ENCODE data around the gene ARID1A.
"Not testable (repeated sequence)": the region's sequence is repeated elsewhere in the genome, so short reads cannot be mapped to it uniquely, and the experiment has no call there.

The ARID1A gene

DNA sequence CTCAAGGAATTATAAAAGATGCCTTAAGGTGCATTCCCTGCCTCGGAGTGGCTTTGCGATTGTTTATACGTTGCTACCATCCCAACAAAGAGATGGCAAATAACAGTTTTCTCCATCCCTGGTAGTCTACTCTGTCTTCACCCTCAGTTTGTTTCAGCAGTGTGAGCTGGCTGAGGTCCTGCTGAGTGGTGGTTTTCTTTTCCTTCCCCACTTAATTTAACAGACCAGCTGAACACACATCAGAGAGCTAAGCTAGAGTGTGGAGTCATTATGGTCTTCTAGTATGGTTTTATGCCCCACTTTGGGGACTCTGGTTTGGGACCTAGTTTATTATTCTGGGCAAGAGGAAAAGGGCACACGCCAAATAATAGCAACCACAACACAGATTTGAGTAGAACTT, 94.1 kb downstream of the ARID1A start:
- DNase-seq: no peak

DNA sequence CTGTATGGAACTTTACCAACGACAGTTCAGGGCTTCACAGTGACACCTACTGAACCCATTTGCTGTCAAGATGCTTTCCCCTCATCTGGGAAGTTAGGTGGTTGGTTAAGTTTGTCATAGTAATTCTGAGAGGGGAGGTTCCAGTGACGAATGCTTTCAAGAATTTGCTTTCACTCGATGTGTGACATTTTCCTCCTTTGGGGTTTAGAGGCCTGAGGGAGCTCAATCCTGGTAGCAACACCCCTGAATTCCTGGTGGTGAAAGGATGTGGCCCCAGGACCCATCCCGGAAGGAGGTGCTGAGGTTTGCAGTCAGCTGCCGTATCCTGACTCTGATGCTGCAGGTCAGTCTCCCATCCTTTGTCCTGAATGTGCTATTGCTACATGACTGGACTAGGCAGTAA, 94.7 kb downstream of the ARID1A start:
- DNase-seq: peak; percentile 42

DNA sequence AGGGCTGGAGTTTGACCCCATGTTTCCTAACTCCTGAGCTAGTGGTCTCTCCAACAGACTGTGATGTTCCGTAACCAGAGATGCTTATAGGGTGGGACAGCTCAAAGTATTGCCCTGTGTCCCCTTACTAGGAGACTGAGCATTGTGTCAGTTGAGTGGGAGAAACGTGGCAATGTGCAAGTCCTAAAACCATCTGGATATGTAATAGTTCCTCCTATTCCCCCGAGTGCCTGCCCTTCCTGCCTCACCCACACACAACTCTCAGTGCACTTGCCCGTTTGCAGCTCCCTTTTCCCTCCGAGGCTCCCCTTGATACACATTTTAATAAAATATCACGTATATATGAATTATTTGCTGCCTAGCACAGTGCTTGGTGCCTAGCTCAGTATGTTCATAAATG, 95.3 kb downstream of the ARID1A start:
- DNase-seq: no peak

DNA sequence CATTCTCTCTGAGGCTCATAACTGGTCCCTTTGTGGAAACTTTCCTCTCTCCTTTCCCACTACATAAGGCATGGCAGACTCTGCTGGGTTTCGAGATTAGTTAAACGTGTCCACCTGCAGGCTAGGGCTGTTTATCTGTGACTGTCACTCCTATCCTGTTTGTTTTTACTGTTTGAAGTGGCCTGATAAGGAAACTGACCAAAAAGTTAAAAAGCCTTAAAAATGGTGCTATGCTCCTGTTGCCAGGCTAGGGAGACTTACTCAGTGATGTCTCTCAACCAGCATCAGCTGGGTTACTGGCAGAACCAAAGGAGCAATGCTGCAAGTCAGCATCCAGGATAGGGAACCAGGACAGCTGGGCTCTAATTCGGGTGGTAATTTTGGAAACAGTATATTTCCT, 95.8 kb downstream of the ARID1A start:
- no peak for DNase-seq

DNA sequence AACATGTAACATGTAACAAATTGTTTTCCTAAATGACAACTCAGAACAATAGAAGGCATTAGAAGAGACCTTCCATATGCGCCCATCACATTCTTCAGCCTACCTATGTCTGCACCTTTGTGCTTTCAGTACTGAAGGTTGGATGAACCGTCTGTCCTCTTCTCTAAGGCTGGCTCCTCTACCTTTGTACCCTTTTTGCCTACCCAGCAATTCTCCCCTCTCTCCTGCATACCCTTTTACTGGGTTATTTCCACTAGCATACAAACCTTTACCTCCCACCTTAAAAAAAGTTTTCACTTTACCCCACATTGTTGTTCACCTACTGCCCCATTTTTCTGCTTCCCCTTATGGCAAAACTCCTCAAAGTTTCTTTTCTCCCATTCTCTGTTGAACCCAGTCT, 97.1 kb downstream of the ARID1A start:
- DNase-seq: no peak

DNA sequence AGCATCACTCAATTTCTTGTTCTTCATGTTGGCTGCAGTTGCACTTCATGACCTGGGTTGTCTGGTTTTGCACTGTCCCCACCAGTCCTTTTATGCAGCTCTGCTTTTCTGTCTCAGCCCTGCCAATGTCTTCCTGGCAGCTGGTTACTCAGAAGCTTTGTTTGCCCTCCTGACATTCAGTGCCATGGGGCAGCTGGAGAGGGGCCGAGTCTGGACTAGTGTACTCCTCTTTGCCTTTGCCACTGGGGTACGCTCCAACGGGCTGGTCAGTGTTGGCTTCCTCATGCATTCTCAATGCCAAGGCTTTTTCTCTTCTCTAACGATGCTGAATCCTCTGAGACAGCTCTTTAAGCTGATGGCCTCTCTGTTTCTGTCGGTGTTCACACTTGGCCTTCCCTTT, 98.6 kb downstream of the ARID1A start:
- DNase-seq: no peak

DNA sequence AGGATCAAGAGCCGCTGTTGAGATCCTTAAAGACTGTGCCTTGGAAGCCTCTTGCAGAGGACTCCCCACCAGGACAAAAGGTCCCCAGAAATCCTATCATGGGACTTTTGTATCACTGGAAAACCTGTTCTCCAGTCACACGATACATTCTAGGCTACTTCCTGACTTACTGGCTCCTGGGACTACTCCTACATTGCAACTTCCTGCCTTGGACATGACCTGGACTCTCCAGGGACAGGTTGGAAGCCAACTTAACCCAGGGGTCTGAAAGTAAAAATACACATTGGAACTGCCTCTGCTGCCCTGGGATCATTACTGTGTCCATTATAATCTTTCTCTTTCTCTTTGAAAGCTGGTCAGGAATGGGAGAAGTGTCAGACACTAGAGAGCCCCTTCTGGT, 101.8 kb downstream of the ARID1A start:
- no peak for DNase-seq

DNA sequence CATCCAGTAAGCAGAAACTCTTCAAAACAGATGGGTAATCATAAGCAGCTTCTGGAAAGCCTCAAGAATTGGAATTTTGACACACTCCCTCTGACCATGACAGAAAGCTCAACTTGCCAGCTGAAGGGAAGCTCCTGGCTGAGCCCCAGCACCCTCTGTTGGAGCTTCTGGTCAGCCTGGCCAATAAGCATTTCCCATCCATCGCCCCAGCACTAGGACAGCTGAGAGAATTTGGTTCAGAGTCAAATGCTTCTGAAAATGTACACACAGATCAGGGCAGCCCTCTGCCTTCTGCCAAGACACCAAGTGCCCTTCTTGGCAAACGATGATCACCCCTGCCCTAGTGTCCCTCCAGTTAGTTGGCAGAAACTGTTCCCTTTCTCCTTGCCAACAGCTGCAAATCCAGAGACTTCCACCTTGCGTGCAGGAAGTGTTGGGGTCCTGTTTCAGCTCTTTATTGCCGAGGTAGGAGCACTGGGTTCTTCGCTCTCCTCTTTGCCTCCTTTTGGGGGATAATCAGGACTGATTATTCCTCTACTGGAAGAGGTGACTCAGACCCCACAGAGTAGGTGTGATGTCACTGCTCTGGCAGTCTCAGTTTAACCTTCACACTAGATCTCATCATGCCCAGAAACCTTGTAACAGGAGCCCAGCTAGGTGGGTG, 103.8 kb downstream of the ARID1A start:
- peak; percentile 33 for DNase-seq

DNA sequence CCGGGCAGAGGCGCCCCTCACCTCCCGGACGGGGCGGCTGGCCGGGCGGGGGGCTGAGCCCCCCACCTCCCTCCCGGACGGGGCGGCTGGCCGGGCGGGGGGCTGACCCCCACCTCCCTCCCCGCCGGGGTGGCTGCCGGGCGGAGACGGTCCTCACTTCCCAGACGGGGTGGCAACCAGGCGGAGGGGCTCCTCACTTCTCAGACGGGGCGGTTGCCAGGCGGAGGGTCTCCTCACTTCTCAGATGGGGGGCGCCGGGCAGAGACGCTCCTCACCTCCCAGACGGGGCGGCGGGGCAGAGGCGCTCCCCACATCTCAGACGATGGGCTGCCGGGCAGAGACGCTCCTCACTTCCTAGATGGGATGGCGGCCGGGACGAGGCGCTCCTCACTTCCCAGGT, 108.1 kb downstream of the ARID1A start:
- DNase-seq: not testable (repeated sequence)

DNA sequence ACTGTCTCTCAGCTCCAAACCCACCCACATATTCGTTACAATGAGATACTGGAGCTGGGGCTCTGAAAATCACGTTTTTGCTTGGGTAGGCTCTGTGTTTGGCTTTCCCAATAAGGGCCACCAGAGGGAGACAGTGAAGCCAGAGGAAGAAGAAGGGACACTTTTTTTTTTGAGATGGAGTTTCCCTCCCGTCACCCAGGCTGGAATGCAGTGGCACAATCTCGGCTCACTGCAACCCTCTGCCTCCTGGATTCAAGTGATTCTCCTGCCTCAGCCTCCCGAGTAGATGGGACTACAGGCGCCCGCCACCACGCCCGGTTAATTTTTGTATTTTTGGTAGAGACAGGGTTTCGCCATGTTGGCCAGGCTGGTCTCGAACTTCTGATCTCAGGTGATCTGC, 114.3 kb downstream of the ARID1A start:
- DNase-seq: peak; percentile 82

DNA sequence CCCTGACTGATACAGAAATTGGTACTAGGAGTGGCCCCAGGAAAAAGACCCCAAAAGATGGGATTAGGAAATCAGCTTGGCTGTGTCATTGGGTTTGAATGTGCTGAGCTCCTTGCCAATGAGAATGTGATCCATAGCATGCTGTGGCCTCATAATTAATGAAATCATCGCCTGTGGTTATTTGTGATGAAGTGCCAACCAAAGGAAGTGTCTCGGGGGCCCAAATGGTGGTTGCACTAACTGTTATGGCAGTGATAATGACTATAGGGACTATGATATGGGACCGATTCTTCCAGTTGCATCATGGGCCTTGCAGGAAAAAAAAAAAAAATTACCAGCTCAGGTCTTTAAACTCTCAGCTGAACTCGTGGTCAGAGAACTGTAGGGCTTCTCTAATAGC, 115.2 kb downstream of the ARID1A start:
- DNase-seq: no peak

DNA sequence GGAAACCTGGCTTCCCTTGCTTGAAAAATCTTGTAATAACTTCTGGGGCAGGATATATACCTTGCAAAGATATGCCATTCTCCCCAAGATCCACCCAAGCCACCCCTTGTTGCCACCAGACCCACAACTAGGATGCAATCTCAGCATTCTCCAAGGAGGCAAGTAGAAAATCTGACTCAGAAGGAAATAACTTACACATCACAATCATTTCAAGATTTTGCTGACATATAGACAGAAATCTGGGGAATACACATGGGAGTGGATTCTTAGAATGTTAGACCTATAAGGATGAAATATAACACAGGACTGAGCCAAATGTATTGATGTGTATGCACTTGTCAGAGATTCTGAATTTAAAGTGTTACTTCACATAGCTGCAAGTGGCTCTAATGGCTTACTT, 115.9 kb downstream of the ARID1A start:
- DNase-seq: no peak

DNA sequence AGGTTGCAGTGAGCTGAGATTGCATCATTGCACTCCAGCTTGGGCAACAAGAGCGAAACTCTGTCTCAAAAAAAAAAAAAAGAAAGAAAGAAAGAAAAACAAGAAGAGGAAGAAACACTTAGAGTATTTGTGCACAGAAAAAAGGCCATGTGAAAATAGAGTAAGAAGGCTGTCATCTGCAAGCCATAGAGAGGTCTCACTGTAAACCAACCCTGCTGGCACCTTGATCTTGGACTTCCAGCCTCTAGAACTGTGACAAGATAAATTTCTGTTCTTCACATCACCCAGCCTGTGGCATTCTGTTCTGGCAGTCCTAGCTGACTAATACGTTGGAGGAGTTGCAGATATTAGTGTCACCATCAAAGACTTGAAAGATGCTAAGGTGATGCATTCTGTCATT, 118.6 kb downstream of the ARID1A start:
- DNase-seq: no peak

DNA sequence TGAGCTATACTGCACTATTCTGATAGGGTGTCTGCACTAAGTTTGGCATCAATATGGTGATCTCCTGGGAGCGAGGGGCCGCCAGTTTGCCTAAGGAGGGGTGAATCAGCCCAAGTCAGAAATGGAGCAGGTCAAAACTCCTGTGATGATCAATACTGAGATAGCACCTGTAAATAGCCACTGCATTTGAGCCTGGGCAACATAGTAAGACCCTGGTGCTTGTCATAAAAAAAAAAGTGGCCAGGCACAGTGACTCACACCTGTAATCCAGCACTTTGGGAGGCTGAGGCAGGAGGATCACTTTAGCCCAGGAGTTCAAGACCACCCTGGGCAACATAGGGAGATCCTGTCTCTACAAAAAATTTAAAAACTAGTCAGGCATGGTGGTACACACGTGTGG, 119.1 kb downstream of the ARID1A start:
- DNase-seq: no peak

DNA sequence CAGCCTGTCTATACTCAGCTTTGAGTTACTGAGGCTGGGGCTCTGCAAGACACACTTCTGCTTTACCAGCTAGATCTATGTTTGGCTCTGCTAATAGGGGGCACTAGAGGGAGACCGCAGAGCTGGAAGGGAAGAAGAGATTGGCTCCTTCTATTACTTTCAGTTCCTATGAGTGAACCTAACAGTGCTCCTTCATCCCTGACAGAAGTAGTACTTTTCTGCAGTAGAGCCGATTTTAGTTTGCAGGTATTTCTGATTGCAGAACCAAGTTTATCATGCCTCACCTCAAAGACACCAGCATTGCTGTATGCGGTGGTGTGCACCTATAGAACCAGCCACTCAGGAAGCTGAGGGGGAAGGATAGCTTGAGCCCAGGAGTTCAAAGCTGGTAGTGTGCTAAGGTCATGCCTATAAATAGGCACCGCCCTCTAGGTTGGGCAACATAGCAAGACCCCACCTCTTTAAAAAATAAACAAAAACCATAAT, 125.0 kb downstream of the ARID1A start:
- DNase-seq: no peak

DNA sequence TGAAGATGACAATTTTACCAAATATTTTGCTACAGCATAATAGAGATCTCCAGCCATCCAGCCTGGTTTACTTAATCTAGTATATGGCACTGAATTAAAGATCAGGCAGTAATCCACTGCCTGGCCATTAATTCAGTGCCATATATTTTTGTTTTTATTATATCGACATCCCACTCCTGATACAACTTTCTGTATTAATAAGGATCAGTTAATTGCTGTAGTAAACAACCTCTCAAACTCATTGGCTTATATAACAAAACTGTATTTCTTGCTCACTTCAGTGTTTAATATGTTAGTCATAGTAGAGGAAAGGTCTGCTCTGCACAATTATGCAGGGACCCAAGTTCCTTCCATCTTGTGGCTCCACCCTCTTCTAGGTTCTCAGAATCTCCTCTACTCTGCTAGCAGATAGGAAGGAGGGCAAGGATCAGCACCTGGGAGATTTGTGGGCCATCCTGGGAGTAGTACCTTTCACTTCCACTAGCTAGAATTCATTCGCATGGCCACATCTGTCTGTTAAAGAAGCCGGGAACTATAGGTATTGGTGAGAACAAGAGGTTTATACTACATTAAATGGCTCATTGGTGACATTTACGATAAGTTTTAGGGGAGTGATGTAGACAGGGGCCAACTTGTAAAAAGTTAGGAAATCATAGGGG, 127.1 kb downstream of the ARID1A start:
- no peak for DNase-seq

DNA sequence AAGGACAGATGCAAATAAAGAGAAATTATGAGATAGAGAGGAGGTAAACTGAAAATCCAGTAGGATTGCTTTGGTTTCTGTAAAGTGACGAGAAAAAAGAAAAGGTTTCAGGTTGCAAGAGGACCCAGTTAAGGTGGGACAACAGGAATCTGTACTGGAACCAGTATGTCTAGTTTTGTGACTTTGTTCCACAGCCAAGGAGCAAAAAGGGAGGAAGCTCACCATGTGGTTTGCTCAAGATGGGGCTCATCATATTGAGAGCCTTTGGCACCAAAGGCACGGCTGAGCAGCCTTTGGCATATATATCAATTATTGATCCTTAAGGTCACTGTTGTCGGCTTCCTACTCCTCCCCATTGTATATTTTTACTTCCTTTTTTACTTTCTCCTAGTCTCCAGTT, 128.9 kb downstream of the ARID1A start:
- no peak for DNase-seq

DNA sequence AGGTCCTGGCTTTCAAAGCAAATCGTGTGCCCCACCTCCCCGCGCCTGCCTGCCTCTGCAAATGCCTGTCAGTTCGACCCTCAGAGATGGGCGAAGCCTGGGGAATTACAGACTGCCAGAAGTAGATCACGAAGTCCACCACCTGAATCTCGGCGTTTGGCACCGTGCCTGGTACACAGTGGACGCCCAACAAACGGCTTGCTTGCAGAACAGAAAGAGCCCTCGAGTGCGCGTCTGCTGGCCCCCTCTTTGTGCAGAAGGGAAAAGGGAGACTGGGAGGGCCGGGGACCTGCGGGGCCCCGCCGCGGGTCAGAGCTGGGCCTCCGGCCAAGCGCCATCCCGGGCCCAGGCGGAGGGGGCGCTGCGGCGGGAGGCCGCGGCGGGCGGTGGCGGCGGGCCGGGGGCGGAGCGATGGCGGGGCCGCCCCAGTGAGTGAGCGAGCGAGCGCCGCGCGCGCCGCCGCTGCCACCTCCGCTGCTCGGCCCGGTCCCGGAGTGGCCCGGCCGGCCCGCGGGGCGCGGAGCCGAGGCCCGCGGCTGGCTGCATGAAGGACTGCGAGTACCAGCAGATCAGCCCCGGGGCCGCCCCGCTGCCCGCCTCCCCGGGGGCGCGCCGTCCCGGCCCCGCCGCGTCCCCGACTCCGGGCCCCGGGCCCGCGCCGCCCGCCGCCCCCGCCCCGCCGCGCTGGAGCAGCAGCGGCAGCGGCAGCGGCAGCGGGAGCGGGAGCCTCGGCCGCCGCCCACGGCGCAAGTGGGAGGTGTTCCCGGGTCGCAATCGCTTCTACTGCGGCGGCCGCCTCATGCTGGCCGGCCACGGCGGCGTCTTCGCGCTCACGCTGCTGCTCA, 130.7 kb downstream of the ARID1A start, which contains the start of gene ZDHHC18:
Gene ZDHHC18 (plus strand): TSS at position 428 of the 845 bp plus-strand sequence. CDS start 117 bp downstream, at position 545.
- peak; percentile 78 for DNase-seq

DNA sequence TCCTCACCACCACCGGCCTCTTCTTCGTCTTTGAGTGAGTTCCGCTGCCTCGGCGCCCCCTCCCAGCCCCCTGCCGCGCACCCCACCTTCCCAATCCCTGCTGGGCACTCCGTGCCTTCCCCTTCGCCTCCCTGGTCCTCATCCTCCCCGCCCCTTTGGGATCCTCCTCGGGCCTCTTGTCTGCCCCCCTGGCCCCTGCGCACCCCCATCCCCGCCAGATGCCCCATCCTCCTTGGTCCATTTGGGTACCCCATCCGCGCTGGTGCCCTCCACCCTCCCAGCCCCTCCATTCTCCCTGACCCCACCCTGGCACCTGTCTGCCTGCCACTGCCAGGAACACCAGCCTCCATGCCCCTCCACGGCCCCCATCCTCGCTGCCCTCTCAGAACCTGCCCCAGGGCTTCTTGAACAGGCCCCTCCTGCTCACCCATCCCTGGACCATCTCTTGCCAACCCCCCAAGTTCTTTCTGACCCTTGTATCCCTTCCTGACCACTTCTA, 131.3 kb downstream of the ARID1A start:
- peak; percentile 14 for DNase-seq

DNA sequence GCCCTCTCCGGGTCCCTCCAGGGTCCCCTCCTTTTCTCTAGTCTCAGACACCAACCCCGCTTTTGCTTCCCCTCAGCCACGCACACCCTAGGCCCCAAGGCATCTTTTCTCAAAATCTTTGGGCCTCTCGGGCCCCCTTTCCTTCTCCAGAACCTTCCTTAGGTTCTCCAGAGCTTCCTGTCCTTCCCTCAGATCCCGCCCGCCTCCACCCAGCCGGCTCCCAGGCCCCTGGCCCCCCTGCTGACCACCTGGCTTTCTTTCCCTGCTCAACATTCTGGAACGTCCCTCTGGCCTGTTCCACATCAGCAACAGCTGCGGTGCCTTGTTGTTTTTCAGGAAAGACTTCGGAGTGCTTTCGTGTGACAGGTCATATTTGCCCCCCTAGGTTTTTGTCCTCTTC, 131.8 kb downstream of the ARID1A start:
- DNase-seq: peak; percentile 13

DNA sequence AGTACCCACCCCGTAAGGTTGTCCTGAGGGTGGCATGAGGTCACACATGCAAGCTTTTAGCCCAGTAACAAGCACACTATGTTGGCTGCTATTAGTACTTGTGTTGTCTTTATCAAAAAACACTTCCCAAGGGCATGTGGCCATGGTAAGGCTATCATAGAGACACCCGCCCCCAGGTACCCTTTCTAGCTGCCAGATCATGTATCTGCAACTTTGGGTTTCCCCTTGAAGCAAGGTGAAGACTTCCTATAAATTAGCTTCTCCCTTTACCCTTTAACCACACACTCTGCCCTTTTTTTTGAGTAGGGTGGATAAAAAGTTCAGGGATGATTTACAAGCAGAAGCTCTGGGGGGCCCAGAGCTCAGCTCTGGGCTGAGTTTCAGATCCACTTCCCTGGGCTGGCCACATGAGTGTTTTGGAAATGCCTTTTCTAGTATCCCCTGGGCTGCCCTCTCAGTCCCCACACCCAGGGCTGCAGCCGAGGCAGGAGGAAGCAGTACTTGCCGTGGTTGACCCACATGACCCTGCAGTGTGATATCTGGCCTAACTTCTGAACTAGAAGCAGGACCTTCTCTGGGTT, 132.7 kb downstream of the ARID1A start:
- peak; percentile 45 for DNase-seq

DNA sequence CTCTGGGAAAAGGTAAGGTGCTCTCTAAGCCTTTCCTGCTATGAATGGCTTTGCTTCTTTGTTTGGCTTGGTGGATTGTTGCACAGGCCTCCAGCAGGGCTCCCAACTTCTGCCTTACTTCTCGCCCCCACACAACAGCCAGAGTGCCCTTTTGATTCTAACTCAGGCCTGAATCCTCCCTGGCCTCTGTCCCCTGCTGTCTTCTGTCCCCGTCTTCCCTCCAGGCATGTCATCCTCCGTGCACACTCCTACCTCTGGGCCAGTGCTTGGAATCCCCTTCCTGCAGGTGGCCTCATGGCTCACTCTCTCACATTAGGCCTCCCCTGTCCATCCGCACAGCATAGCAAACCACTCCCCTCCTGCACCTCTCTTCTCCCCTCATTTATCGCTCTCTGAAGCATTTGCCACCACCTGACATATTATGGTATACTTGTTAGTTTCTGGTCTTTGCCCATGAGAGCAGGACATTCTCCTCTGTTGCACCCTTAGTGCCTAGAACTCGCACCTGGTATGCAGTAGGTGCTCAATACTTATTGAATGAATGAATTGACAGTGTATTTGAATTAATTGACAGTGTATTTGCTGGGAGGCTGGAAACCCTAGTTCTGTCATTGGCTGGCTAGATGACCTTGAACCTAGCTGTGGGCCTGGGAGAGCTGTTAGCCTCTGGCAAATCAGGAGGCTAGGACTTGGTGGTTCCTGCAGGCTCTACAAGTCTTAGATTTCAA, 133.5 kb downstream of the ARID1A start:
- no peak for DNase-seq

Measured in stimulated activated CD4-positive, alpha-beta T cell treated with anti-CD3 and anti-CD28 coated beads, Interleukin-15, amount 100 ng/mL, for 24 hours (primary cell).